A673 (cell line): ENCODE data around the gene MYO1F.

Source experiments
- CTCF ChIP-seq: fragments of 300-800, 200-600 bp; sonication (generic); conservative IDR thresholded peaks from 2 replicates; pipeline ENCODE4 v1.5.1; 2017; ENCODE audit warnings: low read depth, mild to moderate bottlenecking, antibody characterized with exemption, low read length, moderate library complexity, mixed read lengths
- EZH2 ChIP-seq: fragments of 200-600 bp; sonication (generic); IDR thresholded peaks from 2 replicates; pipeline ENCODE4 v1.6.1; 2017; ENCODE audit warnings: borderline replicate concordance, low read depth, mild to moderate bottlenecking, mixed read lengths, antibody characterized with exemption, low read length; ENCODE audit not compliant: poor library complexity, severe bottlenecking

- no peak for TF ChIP-seq CTCF
- no peak for TF ChIP-seq EZH2
Measured at GRCh38 chr19:8488365-8488764, 88.9 kb downstream of the MYO1F start.
